M059J (cell line): Measurements from ENCODE around the gene OLFML3. TPM values are rescaled to one million over a fixed set of nuclear protein-coding genes. Genes with fewer than 3 reads are reported as not detected.
"Not testable (repeated sequence)": the region's sequence is repeated elsewhere in the genome, so short reads cannot be mapped to it uniquely, and the experiment has no call there.

Source experiments
- DNase-seq: peaks from one replicate; pipeline ENCODE4 v3.0.0-alpha.2; 2012; ENCODE audit warnings: low read depth
- total RNA-seq: library from RNA; depleted of rRNA; stranded (reverse); fragments of >200 nt; shearing (Covaris generic); gene quantifications from 2 replicates; pipeline ENCODE4 v1.2.3, GENCODE V29; 2014

The OLFML3 gene
- total RNA-seq, 1 experiment from 2014 or later, result 5.2 TPM

DNA sequence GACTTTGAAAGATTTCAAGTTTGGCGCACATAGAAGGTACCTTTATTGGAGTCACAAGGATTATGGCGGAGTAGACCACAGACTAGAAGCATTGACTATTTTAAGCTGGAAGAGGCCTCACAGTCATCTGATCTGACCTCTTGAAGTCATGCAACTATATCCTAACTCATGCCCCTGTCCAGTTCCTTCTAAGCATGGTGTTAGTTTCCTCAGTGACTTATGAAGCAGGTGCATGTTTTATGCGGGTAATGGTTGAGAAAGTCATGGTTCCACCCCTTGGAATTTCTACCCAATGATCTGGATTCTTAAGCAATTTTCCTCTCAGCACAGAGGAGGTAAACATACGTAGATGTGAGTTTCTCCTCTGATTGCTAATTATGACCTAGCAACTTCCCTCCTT is 11.7 kb downstream of the OLFML3 start:
- no peak for DNase-seq

DNA sequence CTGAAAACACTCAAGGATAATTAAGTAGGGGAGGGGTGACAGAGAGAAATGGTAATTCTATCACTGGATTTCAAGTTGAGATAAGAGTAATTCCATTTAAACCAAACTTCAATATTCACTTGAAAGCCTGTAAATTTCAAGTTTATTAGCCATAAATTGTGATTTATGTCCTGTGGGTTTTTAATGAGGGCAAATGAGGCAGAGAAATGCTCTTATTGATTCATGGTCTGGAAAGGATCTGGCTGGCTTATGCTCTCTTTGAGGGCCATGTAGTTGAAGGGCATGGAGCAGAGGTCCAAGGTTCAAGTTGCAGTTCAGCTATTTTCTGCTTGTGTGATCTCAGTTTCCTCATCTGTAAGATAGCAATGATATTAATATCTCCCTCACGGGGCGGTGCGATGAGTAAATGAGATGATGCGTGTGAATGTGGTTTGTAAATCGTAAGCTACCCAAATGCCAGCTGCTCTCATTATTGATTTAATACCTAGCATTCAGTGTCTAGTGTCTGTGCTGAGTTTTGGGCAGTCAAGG is 12.3 kb downstream of the OLFML3 start:
- DNase-seq, result no peak

DNA sequence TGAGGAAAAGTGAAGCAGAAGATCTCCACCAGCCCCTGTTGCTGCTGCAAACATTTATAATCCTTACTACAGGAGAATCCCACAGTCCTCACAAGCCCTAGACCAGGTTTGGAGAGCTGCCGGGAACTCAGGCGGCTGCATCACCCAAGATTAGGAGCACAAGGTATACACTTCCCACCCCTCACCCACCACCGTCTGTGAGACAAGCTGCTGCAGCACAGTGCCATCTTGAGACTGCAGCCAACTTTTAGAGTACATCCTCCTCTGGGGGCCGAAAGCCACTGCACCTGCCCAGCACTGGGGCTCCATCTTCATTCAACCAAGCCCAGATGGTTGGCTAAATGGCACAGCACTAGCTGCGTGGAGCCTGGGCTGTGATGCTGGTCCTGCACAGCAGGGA is 13.8 kb downstream of the OLFML3 start:
- no peak for DNase-seq

DNA sequence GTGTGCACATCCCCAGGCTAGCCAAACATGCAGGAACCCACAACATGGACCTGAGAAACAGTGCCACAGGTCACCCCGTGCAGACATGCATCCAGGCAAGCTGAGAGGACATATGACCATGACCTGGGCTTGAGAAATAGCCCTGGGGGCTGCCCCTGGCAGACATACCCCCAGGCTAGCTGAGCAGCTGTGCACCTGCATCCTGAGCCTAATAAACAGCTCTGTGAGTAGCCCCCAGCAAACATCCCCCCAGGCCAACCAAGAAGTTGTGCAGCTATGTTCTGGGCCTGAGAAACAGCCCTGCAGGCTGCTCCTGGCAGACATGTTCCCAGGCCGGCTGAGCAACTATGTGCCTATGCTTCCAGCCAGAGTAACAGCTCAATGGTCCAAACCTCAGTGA is 14.5 kb downstream of the OLFML3 start:
- no peak for DNase-seq

DNA sequence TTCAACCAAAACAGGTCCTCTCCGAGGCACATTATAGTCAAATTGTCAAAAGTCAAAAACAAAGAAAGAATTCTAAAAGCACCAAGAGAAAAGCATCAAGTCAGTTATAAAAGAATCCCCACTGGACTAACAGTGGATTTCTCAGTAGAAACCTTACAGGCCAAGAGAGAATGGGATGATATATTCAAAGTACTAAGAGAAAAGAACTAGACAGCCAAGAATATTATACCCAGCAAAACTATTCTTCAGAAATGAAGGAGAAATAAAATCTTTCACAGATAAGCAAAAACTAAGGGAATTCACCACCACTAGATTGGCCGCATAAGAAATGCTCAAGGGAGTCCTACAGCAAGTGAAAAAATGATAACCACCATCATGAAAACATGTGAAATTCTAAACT is 16.1 kb downstream of the OLFML3 start:
- no peak for DNase-seq

DNA sequence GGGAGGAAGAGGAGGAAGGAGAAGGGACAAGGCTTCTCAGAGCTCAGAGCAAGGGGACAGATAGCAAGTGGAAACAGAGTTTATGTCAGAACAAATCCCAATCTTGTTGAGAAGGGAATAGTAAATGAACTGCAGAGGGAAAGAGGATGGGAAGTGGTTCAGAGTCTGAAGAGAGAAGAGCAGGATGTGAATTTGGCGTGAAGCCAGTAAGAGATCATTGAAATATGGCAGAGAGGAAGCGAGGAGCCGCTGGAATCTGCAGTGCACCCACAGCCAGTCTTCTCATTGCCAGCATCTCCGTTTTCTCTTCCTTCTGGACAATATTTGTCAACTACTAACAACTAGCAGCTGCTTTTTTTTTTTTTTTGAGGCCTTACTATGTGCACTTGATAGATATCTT is 19.1 kb downstream of the OLFML3 start:
- peak; percentile 17 for DNase-seq

DNA sequence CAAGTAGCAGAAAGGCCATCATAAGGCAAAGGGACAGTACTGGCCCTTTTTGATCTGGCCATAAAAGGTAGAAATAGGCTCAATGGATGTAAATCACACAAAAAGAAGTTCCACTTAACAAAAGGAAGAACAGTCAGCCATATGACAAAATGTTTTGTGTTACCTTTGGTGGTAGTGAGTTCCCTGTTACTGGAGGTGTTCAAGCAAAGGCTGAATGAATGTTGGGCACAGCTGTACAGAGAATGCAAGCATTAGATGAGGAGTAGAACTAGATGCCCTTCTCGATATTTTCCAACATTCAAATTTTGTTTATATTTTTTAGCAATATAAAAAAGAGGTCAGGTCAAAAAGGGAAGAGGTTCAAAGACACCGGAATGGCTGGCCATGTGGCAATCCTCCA is 20.0 kb downstream of the OLFML3 start:
- DNase-seq, result no peak

DNA sequence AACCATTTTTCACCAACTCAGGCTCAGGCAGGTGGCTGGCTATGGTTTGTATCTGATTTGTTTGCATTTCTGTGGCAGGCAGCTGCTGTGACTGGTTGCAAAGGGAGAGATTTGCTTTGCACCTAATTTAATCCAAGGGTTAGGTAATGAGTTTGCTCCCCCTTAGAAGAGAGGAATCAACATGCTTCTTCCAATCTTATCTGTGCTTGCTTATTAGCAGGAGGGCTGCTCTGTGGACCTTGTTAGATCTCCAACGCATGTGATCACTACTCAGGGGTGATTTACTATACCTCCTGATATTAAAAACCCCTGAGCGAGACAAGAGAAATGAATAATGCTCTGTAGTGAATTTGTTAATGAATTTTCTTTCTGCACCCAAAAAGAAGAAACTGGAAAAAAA is 20.5 kb downstream of the OLFML3 start:
- DNase-seq, result no peak

DNA sequence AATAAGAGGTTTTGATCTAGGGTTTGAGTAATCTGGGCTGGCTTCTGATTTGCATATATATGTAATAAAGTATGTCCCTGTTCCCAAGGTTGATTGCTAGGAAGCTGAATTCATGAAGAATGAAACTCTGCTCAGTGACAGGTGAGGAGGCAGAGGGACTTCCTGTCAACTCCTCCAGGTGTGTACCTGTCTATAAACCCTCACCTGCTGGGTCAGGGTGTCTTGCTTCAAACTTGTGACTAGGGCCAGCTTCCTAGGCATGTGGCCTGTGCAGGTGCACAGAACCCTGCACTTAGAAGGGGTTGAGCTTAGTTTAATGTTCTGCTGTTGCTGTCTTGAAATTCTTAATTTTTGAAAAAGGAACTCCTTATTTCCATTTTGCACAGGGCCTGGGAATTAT is 21.1 kb downstream of the OLFML3 start:
- no peak for DNase-seq

DNA sequence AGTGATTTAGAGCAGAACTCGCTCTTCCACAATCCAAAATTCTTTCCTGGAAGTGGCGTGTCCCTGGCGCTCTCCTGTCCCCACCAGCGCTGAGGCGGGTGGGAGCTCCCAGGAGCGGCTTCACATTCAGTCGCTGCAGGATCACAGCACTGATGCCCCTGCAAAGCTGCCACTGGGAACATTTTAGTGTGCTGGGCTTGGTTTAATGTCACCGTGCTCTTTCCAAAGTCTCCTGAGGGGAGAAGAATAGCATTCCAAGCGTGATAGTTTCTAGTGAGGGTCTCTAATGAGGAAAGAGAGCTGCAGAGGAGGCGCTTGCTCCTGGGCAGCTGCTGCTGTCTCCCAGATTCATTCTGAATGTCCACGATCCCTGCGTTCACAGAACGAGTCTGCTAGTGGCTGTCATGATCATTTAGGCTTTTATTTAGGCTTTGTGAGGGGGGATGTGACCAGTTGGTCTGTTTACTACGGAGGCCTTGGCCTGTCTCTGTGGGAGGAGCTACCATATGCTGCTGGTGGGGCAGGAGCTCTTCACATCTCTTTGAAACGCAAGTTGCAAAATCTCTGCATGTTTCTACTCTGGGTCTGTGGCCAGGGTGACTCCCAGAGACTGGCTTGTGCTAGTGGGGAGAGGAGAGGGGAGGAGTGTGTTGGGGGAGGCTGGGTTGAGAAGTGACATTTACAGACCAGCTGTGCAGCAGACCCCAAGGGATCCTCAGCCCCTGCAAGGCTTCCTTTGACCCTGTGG is 23.4 kb downstream of the OLFML3 start:
- DNase-seq, result no peak

DNA sequence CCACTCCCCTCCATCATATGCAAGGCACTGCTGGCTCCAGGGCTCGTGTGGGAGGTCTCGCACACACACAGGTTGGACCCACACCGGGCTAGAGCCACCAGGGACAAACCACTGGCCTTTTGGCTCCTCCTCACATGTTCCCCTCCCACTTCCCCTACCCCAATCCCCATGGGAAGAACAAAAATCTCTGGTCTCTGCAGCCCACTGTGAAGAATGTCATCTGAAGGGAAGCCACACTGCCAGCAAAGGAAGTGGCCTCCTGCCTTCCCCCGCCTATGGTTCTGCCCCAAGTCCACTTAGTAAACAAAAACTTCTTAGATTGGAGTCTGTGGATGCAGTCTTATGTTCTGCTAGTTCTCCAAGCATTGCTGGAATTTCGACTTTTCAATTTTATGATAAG is 24.2 kb downstream of the OLFML3 start:
- no peak for DNase-seq

DNA sequence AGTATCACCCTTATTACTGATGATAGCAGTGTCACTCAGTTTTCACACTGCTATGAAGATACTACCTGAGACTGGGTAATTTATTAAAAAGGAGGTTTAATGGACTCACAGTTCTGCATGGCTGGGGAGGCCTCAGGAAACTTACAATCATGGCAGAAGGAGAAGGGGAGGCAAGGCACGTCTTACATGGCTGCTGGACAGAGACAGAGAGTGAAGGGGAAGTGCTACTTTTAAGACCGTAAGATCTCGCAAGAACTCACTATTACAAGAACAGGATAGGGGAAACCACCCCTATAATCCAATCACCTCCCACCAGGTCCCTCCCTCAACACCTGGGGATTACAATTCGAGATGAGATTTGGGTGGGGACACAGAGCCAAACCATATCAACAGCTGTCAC is 27.6 kb downstream of the OLFML3 start:
- DNase-seq, result not testable (repeated sequence)

DNA sequence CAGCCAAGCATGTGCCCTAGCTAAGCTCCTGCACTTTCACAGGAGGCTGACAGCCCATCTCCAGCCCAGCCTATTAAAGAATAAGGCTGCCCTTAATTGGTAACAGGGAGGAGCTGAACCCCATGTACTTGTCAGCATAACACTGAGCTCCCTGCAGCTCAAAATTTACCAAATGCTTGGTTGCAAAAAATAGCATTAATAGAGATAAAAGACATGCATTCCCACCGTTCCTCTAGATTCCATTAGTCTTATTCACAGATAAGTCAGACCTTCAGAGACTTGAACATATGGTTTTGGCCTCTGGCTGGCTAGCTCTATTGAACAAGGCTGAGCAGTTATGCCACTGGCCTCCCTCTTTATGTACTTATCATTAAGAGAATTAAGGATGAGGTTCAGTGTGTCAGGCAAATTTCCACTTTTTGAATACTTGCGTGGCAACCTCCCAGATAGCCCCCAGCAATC is 29.2 kb downstream of the OLFML3 start:
- no peak for DNase-seq

DNA sequence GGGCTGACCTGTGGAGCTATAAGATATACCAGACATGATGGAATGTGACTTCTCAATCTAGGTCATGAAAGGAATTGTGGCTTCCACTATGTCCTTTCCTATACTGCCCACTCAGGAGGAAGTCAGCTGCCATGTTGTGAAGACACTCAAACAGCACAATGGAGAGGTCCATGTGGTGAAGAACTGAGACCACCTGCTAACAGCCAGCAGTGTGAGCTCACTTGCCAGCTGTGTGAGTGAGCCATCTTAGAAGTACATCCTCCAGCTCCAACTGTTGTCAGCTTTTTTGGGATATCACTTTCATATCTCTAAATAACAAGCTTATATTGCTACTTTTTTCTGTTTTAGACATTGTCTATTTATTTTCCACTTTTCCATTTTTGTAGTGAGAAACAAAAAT is 29.7 kb downstream of the OLFML3 start:
- no peak for DNase-seq

DNA sequence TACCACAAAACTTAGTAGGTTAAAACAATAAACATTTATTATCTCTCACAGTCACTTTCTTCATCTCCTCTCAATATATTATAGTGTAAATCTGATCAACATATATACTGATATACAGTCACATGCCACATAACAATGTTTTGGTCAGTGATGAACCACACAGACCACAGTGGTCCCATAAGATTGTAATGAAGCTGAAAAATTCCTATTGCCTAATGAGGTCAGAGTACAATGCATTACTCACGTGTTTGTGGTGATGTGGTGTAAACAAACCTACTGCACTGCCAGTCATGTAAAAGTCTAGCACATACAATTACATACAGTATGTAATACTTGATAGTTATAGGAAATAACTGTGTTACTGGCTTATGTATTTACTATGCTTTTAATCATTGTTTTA is 30.1 kb downstream of the OLFML3 start:
- peak; percentile 50 for DNase-seq

DNA sequence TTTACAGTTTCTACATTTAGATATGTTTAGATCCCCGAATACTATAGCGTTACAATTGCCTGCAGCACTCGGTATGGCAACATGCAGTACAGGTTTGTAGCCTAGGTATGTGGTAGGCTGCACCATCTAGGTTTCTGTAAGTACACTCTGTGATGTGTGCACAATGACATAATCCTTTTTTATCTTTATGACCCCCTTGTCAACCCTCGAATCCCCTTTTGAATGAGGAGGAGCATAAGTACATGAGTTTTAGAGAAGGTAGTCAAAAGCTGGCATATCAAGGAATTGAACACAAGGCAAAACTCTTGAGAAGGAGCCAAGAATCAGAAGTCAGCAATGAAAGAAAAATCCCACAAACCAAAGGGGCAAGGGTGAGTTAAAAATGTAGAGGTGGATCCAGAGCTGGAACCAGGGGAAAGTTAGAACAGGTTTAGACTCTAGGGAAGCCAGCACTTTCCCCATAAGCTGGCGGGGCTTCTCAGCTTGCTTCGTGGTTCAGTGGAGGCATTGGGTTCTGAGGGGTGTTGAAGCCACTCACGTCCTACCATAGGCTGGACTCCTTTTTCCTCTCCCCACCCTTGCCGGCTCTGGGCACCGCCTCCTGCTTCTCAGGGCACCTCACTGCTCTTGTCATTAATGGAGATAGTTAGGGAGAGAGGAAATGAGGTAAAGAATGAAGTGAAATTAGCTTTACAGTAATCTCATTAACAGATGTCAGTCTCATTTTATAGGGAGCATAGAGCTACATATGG is 31.3 kb downstream of the OLFML3 start:
- no peak for DNase-seq

DNA sequence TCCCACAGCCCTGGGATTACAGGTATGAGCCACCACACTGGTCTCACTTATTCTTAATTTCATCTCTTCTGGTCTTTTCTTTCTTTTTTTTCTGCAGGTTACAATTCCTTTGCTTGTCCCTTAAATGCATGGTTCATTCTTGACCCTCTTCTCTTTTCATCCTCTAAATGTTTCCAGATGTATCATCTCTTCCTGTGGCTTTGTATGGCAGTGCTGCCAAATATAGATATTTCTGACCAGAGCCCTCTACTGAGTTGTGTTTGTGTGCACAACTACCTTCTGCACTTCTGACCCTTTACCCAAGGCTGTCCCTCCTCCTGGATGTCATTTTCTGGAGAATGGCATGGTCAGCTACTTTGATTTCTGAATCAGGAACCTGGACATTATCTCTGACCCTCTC is 32.5 kb downstream of the OLFML3 start:
- no peak for DNase-seq

DNA sequence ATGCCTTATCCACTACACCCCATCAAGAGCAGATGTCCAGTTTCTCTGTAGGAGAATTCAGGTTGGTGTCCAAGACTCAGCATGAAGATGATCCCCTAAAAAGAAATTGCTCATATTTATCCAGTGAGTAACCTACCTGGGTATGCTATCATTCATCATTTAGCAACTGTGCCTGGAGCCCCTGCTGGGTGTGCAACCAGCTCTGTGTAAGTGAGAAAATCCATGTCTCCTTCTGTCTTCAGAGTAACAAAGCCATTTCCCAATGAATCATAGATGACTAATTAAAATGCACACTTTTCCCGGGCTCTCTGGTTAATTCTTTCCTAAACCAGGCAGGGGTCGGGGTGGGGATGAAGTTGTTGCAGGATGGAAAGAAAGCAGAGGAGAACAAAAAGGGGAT is 35.8 kb downstream of the OLFML3 start:
- peak; percentile 29 for DNase-seq

DNA sequence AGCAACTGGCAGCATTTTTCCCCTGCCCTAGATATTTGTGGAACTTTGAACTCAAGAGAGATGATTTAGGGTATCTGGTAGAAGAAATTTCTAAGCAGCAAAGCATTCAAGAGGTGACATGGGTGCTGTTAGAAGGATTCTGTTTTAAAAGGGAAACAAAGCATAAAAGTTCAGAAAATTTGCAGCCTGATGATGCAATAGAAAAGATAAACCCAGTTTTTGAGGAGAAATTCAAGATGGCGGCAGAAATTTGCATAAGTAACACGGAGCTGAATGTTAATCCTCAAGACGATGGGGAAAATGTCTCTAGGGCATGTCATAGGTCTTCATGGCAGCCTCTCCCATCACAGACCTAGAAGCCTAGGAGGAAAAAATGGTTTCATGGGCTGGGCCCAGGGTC is 40.5 kb downstream of the OLFML3 start:
- DNase-seq, result not testable (repeated sequence)

DNA sequence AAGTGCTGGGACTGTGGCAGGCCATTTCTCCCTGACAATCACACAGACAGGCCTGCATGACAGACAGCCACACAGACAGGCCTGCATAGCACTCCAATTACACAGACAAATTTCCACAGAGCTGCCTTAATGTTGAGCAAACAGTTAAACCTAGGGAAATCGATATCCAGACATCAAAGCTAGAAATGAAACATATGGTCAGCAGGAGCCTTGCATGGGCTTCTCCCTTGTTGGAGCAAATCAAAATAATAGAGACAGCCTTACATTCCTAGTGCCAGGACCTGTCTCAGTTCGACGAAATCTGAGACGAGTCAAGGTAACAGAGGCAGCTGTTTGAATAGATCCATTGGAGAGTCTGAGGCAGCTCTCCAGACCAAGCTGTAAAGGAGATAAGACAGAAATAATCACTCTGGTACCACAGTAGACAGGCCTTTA is 42.4 kb downstream of the OLFML3 start:
- no peak for DNase-seq

DNA sequence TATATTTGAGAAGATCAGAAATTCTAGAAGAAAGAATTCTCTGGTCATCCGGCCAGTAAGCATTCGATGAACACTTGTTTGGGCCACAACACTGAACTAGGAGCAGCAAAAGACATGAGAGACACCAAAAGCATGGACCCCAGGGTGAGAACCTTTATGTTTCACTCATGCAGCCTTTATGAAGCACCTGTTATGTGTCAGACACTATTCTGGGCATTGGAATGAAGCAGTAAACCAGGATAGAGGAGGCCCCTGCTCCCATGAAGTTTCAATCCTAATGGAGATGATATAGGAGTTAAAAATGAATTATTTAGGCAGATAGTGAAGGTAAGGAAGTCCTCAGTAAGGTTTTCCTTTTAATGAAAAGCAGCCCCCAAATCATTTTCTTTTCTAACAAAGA is 43.6 kb downstream of the OLFML3 start:
- no peak for DNase-seq

DNA sequence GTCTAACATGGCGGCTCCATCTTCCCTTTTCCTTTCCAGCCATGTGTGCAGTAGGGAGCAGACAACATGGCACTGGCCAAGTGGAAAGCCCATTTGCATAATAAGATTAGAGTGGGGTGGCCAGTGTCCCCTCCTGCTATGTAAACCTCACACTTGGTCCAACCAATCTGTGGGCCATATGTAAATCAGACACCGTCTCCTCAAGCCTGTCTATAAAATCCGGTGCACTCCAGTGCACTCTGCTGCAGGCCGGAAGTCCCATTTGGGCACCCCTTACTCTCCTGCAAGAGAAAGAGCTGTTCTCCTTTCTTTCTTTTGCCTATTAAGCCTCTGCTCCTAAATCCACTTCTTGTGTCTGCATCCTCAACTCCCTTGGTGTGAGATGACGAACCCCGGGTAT is 44.1 kb downstream of the OLFML3 start:
- DNase-seq, result no peak

DNA sequence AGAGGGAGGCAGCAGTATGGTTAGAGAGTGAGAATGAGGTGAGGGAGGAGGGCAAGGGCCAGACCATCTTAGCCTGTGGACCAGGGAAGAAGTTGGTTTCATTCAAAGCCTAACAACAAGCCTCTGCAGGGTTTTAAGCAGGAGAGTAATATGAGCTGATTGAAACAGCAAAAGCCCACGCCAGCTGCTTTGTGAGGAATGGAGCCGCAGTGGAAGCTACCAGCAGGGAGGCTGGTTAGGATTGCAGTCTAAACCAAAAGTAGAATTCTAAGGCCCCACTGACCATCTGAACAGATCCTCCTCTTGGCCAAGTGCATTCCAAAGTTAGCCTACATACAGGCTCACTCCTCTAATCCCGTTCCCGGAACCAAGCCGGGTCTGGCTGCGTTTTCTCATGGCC is 44.8 kb downstream of the OLFML3 start:
- DNase-seq, result no peak
